Suppressor macrophage treated with lipopolysaccharide for 4 hours (primary cell): ENCODE data around the gene ARHGAP4.

Experiments used
- DNase-seq: peaks from one replicate; pipeline ENCODE4 v3.0.0-alpha.2; 2020

Gene ARHGAP4

DNA sequence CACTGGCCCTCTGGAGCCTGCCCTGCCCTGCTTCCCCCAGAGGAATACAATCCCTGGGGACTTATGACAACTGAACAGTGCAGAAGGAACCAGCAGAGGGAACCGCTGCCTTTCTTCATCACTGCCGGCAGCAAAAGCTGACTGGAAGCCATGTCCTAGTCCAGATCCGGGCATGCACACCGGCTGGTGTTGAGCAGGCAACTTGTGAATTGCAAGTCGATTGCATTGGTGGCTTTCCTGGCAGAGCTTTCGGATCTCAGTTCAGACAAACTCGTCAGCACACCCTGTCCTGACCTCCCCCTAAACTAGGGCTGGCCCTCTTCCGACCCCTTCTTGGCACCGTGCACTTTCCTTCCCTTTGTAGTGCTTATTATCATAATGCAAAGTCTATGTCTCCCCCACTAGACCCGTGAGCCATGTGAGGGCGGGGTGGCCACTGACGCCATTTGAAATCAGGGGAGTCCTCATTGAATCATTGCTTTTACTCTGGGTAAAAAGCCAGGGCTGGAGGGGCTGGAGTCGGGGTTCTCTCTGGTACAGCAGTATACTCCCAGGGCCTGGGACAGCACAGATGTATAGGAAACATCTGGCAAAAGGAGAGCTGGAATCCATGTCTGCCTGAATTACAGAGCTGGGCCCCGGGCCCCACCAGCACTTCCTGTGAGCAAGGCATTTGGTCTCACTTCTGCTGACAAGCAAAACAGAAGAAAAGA lies 1.8 kb downstream of the ARHGAP4 start:
- peak; percentile 69 for DNase-seq

DNA sequence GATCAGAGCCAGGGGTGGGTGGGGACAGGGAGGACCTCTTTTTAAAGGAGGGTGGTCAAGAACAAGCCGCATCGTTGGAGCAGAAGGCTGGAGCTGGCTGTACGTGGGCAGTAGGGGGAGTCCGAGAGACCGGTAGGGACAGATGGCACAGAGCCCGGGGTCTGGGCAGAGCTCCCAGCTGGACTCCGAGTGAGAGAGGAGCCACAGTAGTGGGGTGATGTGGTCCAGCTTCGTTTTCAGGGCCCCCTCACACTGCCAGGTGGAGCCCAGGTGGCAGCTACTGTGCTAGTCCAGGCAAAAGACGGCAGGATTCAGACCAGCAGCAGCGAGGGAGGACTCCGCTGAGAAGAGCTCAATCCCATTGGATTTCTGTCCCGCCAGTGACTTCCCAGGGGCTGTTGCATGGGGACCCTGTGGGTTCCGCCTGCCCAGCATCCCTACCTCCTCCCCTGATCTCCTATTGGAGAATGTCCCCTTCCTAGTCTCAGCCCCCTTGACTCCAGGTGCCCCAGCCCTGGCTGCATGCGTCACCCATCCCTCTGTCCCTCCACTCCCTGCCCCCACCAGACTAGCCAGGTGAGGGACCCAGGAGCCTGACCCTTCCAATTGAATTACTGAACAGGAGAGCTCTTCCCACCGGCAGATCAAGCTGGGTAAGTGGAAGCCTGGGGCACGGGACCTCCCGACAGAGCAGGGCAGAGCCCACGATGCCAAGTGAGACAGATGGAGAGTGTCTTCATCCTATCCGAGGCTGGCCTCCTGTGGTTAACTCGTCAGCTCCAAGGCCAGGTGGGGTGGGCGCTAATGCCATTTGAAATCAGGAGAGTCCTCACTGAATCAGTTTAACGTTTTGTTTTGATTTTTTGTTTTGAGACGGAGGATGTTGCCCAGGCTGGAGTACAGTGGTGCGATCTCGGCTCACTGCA lies 2.9 kb downstream of the ARHGAP4 start:
- peak; percentile 42 for DNase-seq

DNA sequence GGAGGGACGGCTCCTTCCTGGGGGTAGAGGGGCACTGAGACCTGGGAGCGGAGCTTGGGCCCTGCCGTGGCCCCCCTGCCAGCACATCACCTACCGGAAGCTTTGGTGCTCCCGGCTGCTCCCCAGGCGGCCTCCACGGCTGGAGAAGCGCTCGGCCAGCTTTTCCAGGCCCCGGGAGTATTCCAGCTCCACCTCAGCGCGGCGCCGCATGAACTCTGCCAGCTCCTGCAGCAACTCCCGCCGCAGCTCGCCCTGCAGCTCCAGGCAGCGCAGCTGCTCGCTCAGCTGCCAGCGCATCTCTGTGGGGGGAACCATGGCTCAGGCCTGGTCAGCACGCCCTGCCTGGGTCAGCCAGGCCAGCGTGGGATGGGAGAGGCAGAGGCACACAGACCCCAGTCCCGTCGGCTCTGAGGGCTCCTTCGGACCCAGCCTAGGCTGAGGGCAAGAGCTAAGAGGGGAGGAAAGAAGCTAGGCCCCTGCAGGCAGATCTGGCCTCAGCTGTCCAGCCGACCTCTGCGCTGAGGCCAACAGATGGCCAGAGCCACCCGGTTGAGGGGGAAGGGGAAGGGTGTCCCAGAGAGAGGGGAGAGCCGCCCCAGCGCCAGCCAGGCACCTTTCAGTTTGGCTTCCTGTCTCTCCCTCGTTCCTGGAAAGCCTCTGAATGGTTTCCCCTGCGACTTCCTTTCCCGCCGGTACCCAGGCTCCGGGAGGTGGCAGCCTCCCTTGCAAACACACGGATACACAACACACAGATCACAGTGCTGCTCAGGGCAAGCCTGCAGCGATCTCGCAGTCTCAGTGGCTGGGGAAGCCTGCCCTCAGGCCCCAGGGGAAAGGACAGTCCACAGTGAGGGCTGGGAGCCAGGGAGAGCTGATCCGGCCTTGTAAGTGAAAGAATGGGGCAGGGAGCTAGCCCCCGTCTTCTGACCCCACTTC lies 4.3 kb downstream of the ARHGAP4 start:
- no peak for DNase-seq

DNA sequence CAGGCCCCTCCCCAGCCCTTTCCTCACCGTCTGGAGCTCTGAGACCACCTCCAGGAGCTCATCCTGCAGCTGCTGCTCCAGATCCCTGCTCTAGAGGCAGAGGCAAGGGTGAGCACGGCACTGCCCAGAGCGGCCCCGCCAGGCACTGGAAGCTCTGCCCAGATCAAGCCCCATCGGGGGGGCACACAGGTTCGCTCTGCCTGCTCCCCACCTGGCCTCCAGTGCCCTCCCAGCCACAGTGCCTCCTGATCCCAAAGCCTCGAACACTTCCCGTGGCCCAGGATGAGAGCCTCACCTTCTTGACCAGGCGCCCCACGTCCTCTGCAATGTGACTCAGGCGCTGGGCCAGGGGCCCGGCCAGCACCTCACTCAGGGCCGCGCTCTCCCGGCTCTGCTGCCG lies 5.0 kb downstream of the ARHGAP4 start:
- DNase-seq: no peak

DNA sequence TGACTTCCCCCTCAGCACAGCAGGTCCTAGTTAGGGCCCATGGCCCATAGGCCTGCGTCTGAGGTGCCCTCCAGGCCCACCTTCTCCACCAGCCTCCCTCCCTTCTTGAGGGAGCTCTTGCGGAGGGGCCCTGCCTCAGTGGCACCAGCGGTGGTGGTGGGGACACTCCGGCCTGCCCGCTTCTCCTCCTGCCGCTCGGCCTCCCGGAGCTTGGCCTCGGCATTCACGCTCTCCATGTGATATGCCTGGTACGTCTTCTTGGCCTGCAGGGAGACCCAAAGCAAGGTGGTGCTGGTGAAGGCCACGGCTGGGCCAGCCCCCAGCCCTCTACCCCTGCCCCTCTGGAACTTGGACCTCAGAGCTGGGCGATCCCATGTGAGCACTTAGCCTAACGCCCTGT lies 5.5 kb downstream of the ARHGAP4 start:
- DNase-seq: no peak

DNA sequence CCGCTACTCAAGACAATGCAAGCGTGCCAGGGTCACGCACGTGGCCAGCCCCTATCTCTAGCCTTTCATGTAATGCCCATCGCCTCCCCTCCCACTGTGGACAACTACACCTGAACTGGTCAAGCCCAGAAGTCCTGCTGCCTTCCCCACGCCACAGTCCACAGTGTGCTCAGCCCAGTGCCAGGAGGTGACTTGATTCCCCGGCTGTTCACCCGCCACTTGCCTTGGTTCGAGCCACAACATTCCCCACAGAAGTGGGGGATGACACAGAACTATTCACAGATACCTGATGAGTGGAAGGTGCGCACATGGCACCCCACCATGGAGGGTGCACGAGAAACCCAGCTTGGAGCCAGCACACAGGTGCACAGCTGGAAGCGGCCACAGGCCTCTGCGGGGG lies 6.8 kb downstream of the ARHGAP4 start:
- DNase-seq: no peak

DNA sequence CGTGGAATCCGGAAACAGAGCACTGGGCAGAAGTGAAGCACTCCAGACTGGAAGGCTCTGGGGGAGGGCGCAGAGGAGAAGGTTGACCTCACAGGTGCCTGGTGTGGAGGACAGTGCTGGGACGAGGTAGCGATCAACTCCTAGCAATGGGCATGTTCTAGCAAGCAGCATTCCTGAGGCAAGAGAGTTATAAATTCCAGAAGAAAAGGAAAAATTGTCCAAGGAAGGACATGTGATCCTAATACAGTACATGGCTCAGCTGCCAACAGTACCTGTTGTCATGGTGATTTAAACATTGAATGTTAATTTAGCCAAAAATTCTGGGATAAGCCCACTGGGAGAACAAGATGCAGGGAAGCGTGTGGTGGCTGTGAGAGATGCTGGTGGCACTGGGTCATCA lies 8.2 kb downstream of the ARHGAP4 start:
- no peak for DNase-seq

DNA sequence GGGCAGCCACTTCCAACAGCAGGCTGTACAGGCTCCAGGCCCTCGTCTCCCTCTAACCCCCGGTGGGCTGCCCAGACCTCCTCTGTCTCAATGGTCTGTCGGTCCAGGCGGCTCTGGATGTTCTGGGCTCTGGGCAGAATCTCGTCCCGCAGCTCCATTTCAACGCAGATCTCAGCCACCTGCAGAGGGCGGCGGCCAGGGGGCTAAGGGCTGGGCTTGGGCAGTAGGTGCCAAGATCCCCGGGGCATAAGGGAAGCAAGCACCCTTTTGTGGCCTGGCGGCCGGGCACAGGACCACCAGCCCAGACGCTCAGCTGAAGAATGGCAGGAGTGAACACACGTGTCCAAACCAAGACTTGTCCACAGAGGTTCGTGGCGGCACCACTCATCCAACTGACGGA lies 12.4 kb downstream of the ARHGAP4 start:
- DNase-seq: no peak

DNA sequence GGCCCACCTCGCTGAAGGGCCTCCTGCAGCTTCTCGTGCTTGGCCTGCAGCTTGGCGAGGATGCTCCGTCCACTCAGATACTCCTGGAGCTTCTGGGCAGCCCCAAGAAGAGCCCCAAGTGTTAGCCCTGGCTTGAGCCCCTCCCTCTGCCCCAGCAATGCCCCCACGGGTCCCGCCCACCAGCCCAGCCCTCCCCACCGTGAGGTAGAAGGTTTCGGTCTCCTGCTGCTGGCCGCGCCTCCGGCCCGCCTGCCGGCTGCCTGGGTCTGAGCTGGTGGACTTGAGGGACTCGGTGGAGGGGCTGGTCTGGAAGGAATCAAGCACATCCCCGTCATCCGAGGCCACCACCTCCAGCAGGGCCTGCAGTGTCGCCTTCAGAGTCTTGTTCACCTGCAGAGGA lies 12.9 kb downstream of the ARHGAP4 start:
- no peak for DNase-seq

DNA sequence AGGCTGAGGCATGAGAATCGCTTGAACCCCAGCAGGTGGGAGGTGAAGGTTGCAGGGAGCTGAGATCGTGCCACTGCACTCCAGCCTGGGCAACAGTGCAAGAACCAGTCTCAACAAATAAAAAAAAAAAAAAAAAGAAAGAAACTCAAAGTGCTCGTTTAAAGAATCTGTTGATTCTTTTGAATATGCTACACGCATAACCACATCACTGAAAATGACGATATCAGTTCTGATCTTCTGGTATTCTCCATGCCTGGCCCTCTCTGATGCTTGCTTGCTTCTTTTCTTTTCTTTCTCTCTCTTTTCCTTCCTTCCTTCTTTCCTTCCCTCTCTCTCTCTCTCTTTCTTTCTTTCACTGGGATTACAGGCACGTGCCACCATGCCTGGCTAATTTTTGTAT lies 14.3 kb downstream of the ARHGAP4 start:
- DNase-seq: no peak

DNA sequence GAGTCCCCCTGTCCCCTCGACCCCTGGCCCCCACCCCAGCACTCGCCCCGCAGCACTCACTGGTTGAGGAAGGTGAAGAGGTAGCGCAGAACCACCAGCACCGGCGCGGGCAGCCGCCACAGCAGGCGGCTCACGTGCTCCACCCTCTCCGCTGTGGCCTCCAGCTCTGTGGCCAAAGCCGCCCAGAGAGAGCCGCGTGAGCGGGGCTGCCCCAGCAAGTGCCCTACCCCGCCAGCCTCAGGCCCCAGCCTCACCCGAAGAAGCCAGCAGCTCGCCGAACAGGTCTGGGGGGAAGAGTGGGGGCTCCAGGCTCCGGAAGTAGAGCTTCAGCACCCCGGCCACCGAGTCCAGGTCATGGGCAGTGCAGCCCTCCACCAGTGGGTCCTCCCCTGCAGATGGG lies 15.6 kb downstream of the ARHGAP4 start:
- DNase-seq: no peak

DNA sequence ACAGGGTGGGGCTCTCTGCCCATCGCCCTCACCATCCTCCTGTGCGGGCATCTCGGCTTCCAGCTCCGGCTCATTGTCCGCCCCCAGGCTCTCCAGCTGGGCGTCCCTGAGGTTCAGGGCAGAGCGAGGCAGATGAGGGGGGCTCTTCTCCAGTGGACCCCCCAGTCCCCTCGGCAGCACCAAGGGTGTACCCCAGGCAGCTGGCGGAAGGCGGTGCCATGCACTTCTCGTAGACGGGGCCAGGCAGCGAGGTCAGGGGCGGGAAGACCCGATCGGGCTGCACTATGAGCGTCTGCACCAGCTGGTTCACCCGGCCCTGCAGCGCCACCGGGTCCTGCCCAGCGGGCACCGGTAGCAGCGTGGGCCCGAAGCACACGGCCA lies 16.1 kb downstream of the ARHGAP4 start:
- DNase-seq: no peak

DNA sequence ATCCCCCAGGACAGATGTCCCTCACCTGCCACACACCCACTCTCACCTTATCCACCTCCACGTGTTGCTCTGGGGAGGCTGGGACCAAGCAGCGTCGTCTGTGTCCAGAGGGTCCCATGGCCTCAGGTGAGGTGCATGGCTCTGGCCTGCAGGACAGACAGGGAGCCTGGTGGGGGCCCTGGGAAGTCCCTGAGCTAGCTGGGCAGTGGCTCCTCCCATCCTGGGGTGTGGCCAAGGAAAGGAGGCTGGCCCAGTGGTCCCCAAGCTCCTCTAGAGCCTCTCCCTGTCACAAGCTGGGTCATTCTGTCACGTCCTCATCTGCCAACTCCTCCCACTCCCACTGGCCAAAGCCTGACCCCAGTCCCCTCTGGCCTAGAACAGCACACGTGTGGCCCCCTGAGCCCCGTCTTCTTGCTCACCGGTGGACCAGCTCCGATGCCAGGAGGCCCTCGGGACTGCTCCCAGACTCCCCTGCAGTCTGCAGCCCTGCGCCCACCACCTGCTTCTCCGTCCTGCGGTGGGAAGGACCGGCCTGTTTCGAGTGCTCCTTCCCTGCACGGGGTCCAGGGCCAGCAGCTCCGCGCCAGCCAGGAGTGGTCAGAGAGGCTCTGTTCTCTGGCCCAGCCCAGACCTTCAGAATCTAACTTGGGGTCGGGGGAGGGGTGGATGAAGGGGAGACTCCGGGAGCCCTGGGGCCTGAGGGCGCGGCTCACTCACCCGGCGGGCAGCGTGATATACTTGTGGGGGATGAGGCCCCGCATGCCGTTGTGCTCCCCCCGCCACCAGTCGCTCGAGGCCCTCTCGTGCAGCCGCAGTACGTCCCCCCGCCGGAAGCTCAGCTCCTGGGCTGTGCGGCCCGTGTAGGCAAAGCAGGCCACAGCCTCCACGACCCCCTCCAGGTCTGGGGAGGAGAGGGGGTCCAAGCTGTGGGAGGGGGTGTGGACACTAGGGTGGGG lies 16.8 kb downstream of the ARHGAP4 start:
- DNase-seq: no peak

DNA sequence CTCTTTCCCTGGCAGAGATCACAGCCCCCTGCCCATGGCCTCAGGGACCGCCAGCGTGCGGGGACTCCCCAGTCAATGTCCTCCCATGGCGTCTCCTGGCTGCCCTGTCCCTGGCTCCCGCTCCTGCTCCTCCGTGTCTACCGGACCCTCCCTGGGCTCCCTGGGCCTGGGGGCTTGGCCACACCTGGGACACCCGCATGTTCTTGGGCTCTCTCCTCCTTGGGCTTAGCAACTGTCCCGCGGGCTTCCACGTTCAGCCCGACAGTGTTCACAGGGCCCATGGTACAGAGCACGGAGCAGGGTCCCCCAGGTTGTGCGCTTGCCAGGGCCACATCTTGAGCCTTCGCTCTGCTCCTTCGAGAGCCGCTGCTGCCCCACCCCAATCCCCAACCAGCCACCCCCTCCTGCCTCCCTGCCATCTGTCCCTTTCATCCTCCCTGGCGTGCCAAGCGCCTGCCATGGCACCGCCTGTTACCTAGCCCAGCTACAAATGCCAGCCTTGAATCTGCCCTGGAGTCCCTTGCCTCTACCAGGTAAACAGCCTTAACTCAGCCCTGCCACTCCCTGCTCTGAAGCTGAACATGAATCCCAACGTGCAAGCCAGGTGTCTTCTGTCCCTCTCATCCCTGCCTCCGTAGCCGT lies 17.7 kb downstream of the ARHGAP4 start:
- DNase-seq: no peak

DNA sequence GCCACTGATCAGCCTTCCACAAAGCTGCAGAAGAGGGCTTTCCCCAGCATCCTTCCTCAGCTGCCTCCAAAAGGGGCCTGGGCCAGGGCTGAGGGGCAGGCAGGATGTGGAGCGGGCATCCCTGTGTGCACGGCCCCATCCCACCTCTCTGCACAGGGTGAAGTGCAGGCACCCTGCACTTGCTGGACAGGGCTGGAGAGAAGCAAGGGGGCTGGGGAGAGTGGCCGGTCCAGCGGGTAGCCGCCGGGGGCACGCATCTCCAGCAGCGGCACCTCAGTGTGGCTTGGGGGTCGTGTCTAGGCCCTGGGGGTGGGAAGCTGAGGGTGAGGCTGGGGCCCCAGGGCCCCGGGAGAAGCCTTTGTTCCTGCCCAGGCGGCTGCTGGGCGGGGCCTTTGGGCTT lies 18.6 kb downstream of the ARHGAP4 start:
- DNase-seq: no peak

DNA sequence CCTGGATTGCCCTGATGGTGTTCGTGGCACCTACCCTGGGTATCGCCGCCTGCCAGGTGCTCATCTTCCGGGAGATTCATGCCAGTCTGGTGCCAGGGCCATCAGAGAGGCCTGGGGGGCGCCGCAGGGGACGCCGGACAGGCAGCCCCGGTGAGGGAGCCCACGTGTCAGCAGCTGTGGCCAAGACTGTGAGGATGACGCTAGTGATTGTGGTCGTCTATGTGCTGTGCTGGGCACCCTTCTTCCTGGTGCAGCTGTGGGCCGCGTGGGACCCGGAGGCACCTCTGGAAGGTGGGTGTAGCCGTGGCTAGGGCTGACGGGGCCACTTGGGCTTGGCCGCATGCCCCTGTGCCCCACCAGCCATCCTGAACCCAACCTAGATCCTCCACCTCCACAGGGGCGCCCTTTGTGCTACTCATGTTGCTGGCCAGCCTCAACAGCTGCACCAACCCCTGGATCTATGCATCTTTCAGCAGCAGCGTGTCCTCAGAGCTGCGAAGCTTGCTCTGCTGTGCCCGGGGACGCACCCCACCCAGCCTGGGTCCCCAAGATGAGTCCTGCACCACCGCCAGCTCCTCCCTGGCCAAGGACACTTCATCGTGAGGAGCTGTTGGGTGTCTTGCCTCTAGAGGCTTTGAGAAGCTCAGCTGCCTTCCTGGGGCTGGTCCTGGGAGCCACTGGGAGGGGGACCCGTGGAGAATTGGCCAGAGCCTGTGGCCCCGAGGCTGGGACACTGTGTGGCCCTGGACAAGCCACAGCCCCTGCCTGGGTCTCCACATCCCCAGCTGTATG lies 19.7 kb downstream of the ARHGAP4 start:
- no peak for DNase-seq

DNA sequence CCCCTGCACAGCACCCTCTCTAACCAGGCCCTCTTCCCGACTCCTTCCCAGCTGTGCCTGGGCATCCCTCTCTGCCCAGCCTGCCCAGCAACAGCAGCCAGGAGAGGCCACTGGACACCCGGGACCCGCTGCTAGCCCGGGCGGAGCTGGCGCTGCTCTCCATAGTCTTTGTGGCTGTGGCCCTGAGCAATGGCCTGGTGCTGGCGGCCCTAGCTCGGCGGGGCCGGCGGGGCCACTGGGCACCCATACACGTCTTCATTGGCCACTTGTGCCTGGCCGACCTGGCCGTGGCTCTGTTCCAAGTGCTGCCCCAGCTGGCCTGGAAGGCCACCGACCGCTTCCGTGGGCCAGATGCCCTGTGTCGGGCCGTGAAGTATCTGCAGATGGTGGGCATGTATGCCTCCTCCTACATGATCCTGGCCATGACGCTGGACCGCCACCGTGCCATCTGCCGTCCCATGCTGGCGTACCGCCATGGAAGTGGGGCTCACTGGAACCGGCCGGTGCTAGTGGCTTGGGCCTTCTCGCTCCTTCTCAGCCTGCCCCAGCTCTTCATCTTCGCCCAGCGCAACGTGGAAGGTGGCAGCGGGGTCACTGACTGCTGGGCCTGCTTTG lies 20.5 kb downstream of the ARHGAP4 start:
- no peak for DNase-seq

DNA sequence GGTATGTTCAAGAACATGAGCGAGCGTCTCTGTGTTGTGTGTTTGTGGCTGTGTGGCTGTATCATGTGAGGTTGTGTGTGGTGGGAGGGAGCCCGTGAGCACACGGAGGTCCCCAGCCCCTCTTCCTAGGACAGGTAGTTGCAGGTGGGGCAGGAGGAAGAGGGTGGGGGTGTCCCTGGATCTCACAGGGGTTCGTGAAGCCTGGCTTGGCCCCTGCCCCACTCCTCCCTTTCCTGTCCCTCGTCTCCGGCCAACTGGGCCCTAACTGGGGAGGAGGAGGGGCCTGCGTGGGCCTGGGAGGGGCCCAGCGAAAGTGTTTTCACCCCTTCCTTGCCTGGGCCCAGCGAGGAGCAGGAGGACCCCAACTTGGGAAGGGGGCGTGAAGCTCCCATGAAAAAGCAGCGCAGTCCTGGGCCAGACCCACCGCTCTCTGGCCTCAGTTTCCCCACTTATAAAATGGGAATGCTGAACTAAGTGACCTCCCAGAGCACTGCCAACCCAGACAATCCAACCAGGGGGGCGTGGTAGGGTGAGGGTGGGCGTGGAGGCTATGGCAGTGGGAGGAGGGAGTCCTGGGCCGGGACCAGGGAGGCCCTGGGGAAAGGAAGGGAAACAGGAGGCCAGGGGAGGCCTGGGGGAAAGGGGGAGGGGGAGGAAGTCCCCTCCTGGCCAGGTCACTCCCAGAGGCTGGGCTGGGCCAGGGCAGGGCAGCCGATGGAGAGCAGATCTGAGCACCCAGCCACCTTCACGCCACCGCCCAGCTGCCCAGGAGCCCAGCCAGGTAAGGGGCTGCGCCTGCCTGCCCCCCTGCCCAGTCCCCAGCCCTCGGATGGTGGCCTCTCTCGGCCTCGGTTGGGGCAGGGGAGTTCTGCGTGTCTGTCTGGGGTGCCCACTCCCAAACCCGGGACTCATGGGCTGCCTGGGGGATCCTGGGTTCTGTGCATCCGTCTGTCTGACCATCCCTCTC lies 21.8 kb downstream of the ARHGAP4 start, which contains the start of gene AVPR2:
Gene AVPR2, plus strand, starts transcription at position 683 of the 967 bp plus-strand sequence. CDS start 473 bp downstream, outside the sequence.
- no peak for DNase-seq
